COLO668 (cell line): ENCODE measurements around the gene TATDN2.

ENCODE experiments used
- DNase-seq: peaks from one replicate; lab custom pipeline; 2025; ENCODE audit not compliant: unreplicated experiment; lab: John Stamatoyannopoulos, UW

The TATDN2 gene, protein sequence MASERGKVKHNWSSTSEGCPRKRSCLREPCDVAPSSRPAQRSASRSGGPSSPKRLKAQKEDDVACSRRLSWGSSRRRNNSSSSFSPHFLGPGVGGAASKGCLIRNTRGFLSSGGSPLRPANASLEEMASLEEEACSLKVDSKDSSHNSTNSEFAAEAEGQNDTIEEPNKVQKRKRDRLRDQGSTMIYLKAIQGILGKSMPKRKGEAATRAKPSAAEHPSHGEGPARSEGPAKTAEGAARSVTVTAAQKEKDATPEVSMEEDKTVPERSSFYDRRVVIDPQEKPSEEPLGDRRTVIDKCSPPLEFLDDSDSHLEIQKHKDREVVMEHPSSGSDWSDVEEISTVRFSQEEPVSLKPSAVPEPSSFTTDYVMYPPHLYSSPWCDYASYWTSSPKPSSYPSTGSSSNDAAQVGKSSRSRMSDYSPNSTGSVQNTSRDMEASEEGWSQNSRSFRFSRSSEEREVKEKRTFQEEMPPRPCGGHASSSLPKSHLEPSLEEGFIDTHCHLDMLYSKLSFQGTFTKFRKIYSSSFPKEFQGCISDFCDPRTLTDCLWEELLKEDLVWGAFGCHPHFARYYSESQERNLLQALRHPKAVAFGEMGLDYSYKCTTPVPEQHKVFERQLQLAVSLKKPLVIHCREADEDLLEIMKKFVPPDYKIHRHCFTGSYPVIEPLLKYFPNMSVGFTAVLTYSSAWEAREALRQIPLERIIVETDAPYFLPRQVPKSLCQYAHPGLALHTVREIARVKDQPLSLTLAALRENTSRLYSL

DNA sequence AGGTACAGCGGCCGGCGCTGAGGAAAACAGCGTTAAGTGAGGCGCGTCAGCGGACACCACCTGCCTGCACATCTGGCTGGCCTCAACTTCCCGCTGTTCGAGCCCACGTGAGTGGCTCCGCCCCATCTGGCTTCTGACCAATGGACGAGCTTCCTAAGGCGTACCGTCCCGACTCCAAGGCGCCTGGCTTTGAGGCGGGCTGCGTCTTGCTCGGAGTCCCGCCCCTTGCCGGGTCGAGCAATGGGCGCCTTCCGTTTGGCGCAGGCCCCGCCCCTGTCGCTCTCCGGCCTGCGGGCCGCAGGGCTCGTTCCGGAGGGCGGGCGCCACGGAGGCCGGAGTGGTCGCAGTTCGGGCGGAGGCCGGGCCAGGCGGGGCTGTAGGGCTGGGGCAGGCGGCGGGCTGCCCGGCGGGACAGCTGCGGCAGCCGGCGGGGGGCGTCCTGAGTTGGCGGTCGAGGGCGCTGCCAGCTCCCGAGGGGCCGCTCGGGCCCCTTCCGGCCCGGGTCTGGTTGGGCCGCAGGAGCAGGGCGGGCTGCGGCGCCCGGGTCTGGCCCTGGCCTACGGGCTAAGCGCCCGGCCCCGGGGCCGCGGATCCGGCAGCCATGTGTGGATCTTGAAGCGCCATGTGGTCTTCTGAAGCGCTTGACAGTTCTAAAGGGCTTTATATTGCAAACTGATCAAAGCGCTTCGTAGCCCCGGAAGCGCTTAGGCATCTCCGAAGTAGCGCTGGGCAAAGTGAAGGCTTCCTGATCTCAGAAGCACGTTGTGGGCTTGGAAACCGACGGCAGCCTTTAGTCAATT, at the start of gene TATDN2:
Gene TATDN2, plus strand, starts transcription at position 276 of the 800 bp plus-strand sequence. CDS start 742 bp downstream, outside the sequence.
- DNase-seq: peak; percentile 95

DNA sequence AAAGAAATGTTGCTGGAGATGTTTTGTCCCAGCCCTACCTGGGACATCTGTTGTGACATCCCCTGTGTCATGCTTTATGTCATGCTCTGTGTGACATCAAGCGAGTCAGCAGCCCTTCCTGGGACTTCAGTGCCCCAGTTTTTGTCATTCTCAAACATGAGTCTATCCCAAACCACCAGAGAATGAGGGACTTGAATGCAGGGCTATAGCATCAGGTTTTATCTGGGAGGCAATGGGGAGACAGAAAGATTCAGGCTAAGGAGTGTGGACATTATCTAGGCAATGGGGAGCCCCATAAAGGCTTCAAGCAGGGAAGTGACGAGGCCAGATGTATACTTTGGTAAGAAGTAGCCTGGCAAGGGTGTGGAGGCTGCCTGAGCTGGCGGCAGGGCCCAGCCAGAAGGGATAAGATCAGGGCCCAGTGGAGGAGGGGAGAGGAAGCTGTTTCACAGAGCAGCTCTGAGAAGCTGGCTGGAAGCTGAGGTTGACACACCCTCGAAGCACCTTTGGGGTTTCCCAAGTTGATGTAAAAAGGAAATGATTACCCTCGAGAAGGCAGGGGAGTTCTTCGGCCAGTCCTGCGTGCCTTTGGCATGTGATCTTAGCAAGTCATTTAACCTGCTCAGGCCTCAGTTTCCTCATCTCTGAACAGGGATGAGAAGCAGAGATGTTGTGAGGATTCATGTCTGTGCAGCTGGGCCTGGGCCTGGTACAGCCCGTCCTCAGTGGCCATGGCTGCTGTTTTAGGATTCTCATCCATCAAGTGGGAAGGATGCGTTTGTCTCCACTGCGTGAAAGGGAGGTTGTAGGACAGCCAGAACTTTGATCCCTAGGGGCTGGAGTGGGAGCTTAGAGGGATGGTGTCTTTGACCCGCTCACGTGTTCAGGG, 49.3 kb upstream of the TATDN2 start:
- DNase-seq: no peak

DNA sequence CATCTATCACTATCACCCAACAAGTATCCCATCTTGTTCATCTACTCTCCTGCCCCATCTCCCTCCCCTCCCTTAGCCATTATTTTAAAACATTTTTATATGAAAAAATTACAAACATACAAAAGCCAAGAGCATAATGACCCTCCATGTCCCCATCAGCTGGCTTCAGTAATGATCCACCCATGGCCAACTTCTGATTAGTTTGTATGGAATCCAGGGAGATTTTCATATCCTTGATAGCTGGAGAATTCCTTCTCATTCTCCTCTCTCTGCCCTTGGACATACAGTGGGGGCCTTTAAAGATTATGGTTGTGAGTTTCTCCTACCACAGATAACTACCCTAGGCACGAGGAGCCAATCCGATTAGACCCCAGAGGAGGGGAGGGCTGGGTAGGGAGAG, 43.3 kb upstream of the TATDN2 start:
- no peak for DNase-seq

DNA sequence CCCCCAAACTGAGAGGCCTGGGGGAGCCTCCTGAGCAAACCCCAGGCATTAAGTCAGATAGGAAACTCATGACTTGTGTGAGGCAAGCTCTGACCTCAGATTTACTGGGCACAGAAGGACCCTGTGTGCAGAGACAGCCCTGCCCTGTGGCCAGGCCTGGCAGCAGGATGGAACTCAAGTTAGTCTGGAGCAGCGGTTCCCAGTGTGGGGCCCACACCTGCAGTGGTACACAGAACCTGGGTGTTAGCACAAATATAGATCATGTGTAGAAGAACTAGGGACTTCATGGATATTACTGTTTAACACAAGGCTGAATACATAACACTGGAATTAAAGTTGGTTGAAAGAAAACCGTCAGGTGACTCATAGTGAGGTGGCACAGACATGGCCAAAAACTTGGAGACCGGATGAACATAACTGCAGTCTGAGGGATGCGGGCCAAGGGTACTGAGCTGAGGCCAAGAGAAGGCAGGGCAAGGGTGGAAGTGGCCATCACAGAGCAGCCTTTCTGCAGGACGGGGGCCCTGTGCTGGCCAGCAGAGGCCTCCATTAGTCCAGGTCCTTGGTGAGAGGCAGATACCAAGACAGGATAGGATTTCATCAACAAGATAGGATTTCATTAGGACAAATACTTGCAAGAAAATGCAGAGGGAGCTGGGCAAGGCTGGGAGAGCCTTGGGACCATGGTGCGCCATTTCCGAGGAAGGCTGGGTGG, 42.7 kb upstream of the TATDN2 start:
- DNase-seq: no peak

DNA sequence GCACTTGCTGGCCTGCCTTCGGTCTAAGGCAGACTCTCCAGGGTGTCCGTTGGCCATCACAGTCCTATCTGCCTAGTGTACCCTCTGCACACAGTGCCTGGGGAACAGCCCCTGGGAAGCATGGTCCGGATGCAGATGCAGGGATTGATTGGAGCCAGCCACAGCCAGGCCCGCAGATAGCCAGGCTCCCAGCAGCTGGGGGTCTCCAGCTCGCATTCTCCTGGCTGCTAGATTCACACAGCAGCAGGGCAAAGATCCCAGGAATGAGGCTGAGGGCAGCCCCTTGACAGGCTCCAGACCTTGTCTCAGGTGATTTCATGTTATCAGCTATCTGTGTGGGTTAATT, 42.1 kb upstream of the TATDN2 start:
- no peak for DNase-seq

DNA sequence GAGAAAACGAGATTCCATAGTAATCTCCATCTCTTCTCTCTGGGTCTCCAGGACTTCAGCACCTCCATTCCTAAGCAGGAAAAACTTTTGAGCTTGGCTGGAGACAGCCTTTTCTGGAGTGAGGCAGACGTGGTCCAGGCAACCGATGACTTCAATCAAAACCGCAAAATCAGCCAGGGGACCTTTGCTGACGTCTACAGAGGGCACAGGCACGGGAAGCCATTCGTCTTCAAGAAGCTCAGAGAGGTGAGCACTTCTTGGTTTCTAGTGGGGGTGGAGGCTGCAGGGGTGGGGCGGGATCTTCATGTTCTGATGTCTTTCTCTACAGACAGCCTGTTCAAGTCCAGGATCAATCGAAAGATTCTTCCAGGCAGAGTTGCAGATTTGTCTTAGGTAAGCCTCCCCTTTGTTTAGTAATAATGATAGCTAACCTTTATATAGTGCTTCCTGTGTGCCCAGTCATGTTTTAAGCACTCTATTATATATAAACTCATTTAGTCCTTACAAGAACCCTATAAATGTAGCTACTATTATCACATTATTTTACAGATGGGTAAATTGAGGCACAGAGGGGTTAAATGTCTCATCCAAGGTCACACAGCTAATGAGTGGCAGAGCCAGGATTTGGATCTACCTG, 35.0 kb upstream of the TATDN2 start:
- no peak for DNase-seq

DNA sequence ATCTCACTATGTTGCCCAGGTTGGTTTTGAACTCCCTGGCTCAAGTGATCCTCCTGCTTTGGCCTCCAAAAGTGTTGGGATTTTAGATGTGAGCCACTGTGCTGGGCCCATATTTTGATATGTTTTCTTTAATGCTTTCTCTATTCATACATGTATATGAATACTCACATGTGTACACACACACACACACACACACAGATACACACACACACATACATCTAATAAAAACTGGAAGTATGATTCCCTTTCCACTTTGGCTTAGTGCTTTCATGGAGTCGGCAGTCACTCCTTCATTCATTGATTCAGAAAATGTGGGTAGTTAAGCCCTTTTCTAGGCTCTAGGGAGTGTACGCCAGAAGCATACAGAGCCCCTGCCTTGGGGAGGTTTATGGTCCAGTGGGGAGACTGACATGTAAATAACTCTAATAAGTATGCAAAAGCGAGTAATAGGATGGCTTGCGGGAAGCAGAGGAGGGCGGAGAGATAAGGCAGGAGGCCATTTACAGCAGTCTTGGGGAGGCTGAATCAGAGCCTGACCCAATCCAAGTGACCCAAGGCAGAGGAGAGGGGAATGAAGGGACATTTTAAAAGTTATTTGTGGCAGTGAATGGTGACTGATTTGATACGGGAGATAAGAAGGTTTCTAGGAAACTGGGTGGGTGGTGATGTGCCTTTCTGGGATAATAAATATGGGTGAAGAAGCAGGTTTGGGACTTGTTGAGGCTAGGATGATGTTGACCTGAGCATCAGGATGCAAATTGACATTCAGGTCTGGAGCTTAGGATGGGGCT, 32.5 kb upstream of the TATDN2 start:
- no peak for DNase-seq

DNA sequence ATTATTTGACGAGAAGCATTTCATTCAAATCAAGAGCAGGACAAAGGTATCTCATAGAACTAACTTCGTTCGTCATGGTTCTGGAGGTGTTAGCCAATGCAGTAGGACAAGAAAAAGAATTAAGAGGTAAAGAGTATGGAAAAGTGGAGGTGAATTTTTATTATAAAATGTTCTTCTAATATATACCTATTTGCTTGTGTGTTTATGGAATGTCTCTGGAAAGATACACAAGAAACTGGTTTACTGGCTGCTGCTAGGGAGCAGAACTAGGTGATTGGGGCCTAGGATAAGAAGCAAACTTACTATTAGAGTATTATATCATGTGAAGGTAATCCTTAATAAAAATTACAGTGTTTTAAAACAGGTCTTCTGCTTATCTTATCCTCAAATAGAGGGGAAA, 30.9 kb upstream of the TATDN2 start:
- DNase-seq: no peak

DNA sequence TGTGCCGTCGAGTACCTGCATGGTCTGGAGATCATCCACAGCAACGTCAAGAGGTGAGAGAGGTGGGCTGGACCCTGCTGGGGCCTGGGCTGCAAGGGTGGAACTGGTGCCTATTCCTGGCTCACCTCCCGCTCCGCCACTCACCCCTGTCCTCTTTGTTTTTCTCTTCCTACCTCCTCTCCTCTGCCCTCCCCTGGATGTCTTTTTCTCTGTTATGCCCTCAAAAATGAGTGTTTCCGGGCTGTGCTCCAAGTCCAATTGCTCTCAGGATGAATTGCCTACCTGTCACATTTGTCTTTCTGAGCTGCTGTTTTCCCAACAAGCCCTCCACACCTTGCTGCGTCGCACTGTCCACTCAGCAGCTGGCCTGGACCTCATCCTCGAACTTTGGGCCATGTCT, 28.5 kb upstream of the TATDN2 start:
- DNase-seq: no peak

DNA sequence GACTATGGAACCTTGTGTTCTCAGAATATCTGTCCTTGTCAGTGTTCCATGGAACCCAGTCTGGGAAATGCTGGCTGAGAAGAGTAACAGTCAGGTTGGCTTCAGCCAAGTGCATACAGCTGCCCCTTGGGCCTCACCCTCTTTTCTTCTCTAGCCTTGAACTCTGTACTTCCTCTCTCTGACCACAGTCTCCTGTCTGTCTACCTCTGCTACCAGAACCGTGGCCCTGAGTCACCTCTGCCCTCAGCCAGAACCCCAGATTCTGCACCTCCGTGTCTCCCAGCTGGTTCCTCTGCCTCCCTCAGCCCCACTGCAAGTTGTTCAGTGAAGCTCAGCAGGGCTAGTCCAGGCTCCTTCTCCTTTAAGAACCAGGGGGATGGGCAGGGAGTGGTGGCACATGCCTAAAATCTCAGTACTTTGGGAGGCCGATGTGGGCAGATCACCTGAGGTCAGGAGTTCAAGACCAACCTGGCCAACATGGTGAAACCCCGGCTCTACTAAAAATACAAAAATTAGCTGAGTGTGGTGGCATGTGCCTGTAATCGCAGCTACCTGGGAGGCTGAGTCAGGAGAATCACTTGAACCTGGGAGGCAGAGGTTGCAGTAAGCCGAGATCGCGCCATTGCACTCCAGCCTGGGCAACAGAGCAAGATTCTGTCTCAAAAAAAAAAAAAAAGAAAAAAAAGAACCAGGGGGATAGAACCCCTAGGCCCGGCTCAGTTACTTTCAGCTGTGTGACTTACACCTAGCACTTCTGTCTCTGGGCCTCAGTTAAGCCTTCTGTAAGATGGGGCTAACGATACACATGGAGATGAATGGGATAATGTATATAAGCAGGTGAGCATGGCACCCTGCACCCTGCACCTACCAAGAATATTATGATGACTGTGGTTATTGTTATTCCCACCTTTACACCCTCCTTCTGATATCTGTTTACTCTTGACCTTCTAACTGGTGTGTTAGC, 24.3 kb upstream of the TATDN2 start:
- DNase-seq: no peak

DNA sequence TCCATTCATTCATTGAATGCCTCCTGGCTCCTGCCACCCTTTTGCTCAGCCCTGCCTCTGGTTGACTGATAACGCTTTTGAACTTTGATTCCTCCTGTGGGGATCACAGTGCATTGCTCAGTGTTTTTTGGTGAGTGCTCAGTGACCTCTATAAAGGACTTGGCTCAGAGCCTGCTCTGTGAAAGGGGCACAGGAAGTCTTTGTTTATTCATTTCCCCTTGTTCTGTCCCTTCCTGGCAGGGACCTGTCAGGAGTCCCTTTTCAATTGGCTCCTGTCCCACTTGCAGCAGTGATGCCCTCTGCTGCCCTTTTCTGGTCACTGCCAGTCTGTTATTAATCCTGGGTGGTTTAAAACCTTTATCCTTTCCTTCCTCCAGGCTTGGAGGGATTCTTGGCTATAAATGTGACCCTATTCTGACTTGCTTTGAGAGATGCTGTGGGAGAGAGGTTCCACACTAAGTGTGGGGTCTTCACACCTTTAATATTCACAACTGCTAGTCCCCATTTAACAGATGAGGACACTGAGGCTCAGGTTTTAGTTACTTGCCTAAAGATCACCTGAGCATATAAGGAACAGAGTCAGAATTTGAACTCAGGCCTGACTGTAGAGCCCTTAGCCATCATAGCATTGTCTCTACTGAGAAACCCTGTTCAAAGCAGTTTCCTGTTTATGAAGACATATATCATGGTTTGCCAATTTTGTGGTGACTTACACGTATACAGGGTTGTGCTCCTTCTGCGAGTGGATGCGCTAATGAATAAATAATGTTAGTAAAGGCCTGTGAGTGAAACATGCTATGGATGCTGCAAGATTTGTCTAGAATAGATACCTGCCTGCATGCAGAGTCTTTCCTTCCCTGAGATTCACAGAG, 23.2 kb upstream of the TATDN2 start:
- DNase-seq: peak; percentile 71

DNA sequence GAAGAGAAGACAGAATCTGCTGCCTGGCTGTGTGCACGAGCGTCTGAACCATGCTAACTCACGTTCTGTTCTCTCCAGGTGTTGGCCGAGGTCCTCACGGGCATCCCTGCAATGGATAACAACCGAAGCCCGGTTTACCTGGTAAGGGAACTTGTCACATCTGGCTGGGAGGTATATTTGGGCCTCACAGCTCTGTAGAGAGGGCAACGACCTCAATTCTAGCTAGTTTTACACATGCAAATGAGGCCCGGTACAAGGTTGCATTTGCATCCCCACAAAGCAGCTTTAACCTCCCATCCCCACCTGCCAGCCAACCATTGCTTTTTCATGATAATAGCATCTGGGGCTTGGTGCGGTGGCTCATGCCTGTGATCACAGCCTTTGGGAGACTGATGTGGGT, 22.0 kb upstream of the TATDN2 start:
- no peak for DNase-seq

DNA sequence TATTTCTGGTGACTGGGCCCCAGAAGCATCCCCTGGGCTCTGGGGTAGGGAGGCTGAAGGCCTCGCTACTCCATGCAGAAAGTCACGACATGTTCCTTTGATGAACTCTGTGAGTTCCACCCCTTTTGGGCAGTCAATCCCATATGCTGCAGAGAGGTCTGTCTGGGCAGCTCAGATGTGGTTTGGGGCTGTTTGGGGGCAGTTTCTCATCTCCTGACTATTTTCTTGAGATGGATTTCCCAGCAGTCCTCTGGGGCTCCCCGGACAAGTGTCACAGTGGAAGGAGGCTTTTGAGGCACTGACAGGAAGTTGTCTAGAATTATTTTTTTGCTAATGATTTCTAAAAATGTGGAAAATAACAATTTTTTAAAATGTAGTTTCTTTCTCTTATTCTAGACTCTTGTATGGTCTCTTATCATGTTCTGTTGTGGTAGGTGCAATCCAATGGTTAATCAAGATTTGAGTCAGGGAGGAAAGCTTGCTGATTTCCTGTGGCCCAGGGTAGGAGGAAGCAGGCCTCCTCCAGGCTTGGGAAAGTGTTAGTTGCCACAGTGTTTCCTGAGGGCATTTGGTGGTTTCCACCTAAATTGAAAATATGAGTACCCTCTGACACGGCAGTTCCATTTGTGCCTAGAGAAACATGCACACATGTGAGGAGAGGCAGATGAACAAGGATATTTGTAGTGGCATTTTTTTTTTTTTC, 19.9 kb upstream of the TATDN2 start:
- no peak for DNase-seq

DNA sequence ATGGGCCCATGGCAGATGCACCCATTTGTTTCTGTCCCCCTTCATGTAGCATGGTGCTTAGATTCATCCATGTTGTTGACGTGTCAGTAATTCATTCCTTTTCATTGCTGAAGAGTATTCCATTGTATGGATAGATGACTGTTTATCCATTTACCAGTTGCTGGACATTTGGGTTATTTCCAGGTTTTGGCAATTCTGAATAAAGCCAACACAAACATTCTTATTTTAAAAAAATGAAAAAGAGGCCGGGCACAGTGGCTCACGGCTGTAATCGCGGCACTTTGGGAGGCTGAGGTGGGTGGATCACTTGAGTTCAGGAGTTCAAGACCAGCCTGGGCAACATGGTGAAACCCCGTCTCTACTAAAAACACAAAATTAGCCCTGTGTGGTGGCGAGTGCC, 18.7 kb upstream of the TATDN2 start:
- no peak for DNase-seq

DNA sequence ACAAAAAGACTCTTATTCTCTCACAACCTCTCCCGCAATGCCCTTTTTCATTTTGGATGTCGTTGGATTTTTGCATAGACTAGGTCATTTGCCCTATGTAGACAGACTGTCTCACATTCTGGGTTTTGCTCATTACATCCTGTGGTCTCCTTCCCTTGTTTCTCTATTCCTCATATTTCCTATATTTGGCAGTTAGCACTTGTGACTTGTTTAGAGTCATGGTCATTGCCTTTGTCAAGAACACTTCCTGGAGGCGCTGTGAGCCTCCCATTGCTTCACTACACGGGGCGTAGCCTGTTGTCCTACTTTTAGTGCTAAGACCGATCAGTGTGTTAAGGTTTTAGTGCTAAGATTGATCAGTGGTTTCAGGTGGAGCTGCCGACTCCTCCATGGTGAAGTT, 16.1 kb upstream of the TATDN2 start:
- no peak for DNase-seq

DNA sequence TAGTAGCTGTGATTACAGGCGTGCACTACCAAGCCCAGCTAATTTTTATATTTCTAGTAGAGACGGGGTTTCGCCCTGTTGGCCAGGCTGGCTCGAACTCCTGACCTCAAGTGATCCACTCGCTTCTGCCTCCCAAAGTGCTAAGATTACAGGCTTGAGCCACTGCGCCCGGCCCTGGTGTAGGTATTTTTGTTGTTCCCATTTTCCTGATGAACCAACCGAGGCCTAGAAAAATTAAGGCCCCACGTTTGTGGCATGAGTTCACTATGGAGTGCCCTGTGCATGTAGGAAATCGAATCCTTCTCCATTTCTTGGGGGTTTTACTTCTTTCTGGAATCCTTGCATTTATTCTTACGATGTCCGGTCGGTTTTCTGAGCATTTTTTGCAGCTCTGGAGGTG, 14.3 kb upstream of the TATDN2 start:
- no peak for DNase-seq
